Liver (tissue), 9 donors: Measurements from ENCODE around the gene CNPY3. TPM values are rescaled to one million over a fixed set of nuclear protein-coding genes. Genes with fewer than 3 reads are reported as not detected.

Experiments used
- DNase-seq: peaks from one replicate; pipeline ENCODE4 v3.0.0-alpha.2; 2017; ENCODE audit warnings: low spot score
- H3K27ac ChIP-seq, 2 donors: one replicate each; pipeline ENCODE4 v1.7.0; 2013; ENCODE audit warnings: inconsistent platforms in 2 of 2, low read length in 2 of 2, control low read depth in 1 of 2, low read depth in 1 of 2, mild to moderate bottlenecking in 1 of 2
- H3K27me3 ChIP-seq, 4 donors: one replicate each; pipeline versions ENCODE4 v1.6.1 to v1.7.0; 2013; ENCODE audit warnings: low read length in 3 of 4, inconsistent platforms in 1 of 4, mild to moderate bottlenecking in 1 of 4, moderate library complexity in 1 of 4; ENCODE audit not compliant: control insufficient read depth in 4 of 4, insufficient read depth in 4 of 4
- H3K36me3 ChIP-seq, 4 donors: one replicate each; pipeline versions ENCODE4 v1.6.1 to v1.7.0; 2013; ENCODE audit warnings: low read length in 3 of 4, mild to moderate bottlenecking in 3 of 4, low read depth in 1 of 4, moderate library complexity in 1 of 4; ENCODE audit not compliant: control insufficient read depth in 4 of 4, insufficient read depth in 3 of 4
- H3K4me1 ChIP-seq, 4 donors: one replicate each; pipeline versions ENCODE4 v1.6.1 to v1.7.0; 2013; ENCODE audit warnings: low read length in 3 of 4, mild to moderate bottlenecking in 3 of 4, moderate library complexity in 1 of 4; ENCODE audit not compliant: control insufficient read depth in 4 of 4, insufficient read depth in 4 of 4
- H3K4me3 ChIP-seq, 3 donors: one replicate each; pipeline versions ENCODE4 v1.6.1 to v1.7.0; 2013; ENCODE audit warnings: low read length in 3 of 3, control low read depth in 1 of 3, low read depth in 1 of 3, mild to moderate bottlenecking in 1 of 3
- H3K9ac ChIP-seq, 2 donors: one replicate each; pipeline ENCODE4 v1.7.0; 2013; ENCODE audit warnings: low read length in 2 of 2, mild to moderate bottlenecking in 2 of 2, moderate library complexity in 2 of 2, control low read depth in 1 of 2, low read depth in 1 of 2
- H3K9me3 ChIP-seq, 4 donors: one replicate each; pipeline versions ENCODE4 v1.6.1 to v1.7.0; 2013; ENCODE audit warnings: low read length in 3 of 4; ENCODE audit not compliant: control insufficient read depth in 4 of 4
- ATF3 ChIP-seq: IDR thresholded peaks from 2 replicates; pipeline ENCODE4 v1.6.1; 2016; ENCODE audit warnings: antibody characterized with exemption
- CTCF ChIP-seq: fragments of 150-350 bp; IDR thresholded peaks from 2 replicates; pipeline ENCODE4 v1.5.1; 2017; ENCODE audit warnings: improper control_type of control experiment, low read depth, low read length; ENCODE audit not compliant: missing input control
- EGR1 ChIP-seq, 2 donors: IDR thresholded peaks; 2 replicates each; pipeline ENCODE4 v1.6.1; 2016 to 2018; ENCODE audit warnings: antibody characterized with exemption in 2 of 2, low read depth in 2 of 2
- FOXA1 ChIP-seq: IDR thresholded peaks from 2 replicates; pipeline ENCODE4 v1.6.1; 2016; ENCODE audit warnings: antibody characterized with exemption
- FOXA2 ChIP-seq: IDR thresholded peaks from 2 replicates; pipeline ENCODE4 v1.6.1; 2016; ENCODE audit warnings: antibody characterized with exemption
- GABPA ChIP-seq, 2 donors: IDR thresholded peaks in 1 of 2; conservative IDR thresholded peaks in 1 of 2; 2 replicates each; pipeline ENCODE4 v1.6.1; 2016; ENCODE audit warnings: antibody characterized with exemption in 2 of 2, mild to moderate bottlenecking in 1 of 2, moderate library complexity in 1 of 2
- HNF4A ChIP-seq, 2 donors: conservative IDR thresholded peaks; 2 replicates each; pipeline ENCODE4 v1.6.1; 2016; ENCODE audit warnings: antibody characterized with exemption in 2 of 2, mild to moderate bottlenecking in 2 of 2
- HNF4G ChIP-seq: IDR thresholded peaks from 2 replicates; pipeline ENCODE4 v1.6.1; 2016; ENCODE audit warnings: antibody characterized with exemption
- JUND ChIP-seq, 2 donors: IDR thresholded peaks; 2 replicates each; pipeline ENCODE4 v1.6.1; 2016; ENCODE audit warnings: antibody characterized with exemption in 2 of 2
- MAX ChIP-seq: IDR thresholded peaks from 2 replicates; pipeline ENCODE4 v1.6.1; 2016; ENCODE audit warnings: antibody characterized with exemption
- NR2F2 ChIP-seq: IDR thresholded peaks from 2 replicates; pipeline ENCODE4 v1.6.1; 2016; ENCODE audit warnings: antibody characterized with exemption
- RAD21 ChIP-seq, 2 donors: IDR thresholded peaks; 2 replicates each; pipeline ENCODE4 v1.6.1; 2016; ENCODE audit warnings: antibody characterized with exemption in 2 of 2, mild to moderate bottlenecking in 2 of 2
- REST ChIP-seq: IDR thresholded peaks from 2 replicates; pipeline ENCODE4 v1.6.1; 2016; ENCODE audit warnings: antibody characterized with exemption, mild to moderate bottlenecking
- RXRA ChIP-seq, 2 donors: IDR thresholded peaks; 2 replicates each; pipeline ENCODE4 v1.6.1; 2017 to 2018; ENCODE audit warnings: antibody characterized with exemption in 2 of 2, mild to moderate bottlenecking in 1 of 2
- SP1 ChIP-seq: IDR thresholded peaks from 2 replicates; pipeline ENCODE4 v1.6.1; 2018; ENCODE audit warnings: antibody characterized with exemption, mild to moderate bottlenecking
- TAF1 ChIP-seq: conservative IDR thresholded peaks from 2 replicates; pipeline ENCODE4 v1.6.1; 2016; ENCODE audit warnings: antibody characterized with exemption, mild to moderate bottlenecking
- YY1 ChIP-seq: IDR thresholded peaks from 2 replicates; pipeline ENCODE4 v1.6.1; 2016; ENCODE audit warnings: antibody characterized with exemption, mild to moderate bottlenecking
- ZBTB33 ChIP-seq: IDR thresholded peaks from 2 replicates; pipeline ENCODE4 v1.6.1; 2016; ENCODE audit warnings: antibody characterized with exemption
- WGBS: extraction: QIAGEN DNeasy Blood & Tissue Kit; methylation state at CpG from one replicate; pipeline ENCODE4 v1.1.7; 2013; 5-methylcytosine and 5-hydroxymethylcytosine counted together
- polyA plus RNA-seq, 2 donors: library from polyadenylated mRNA; stranded (reverse) in 1 of 2; unstranded in 1 of 2; fragments of 200-250 nt in 1 of 2; fragments of >200 nt in 1 of 2; fragmentation: Nextera tagmentation in 1 of 2; extraction: Ambion mirVana in 1 of 2; gene quantifications; one replicate each; pipeline versions ENCODE4 v1.2.1 to v1.2.3, GENCODE V29; 2013 to 2015
- total RNA-seq, 2 donors: library from RNA; depleted of rRNA; stranded (reverse); fragments of >200 nt; gene quantifications; one replicate each; pipeline ENCODE4 v1.2.3, GENCODE V29; 2014
- donor health status: healthy.
- donor health status: healthy.
- donor health status: healthy.
- donor health status: healthy.
- donor health status: healthy.

The CNPY3 gene
- total and polyA plus RNA-seq, 4 donors, result 17.2 to 41.0 (median 27.2) TPM

GRCh38 chr6:42921801-42922200, 7.5 kb upstream of the CNPY3 start:
- DNase-seq, result no peak

GRCh38 chr6:42923666-42924065, 5.6 kb upstream of the CNPY3 start:
- WGBS, result 77% methylated on average over 2 of the region's 2 CpGs
- no peaks in the 10 kb centered on the region for H3K36me3 ChIP-seq
- H3K27ac ChIP-seq, result no peak overlapping the region
- no peak overlapping the region for H3K9ac ChIP-seq
- H3K9me3 ChIP-seq, result no peaks in the 10 kb centered on the region
- H3K4me3 ChIP-seq, result no peak overlapping the region
- DNase-seq, result no peak
- H3K27me3 ChIP-seq, result no peaks in the 10 kb centered on the region
- TF ChIP-seq FOXA1 (no peak), EGR1 (IDR thresholded peaks at IDR 0.05; ENCODE audit: low read depth in 2 of 2) (no peak), ATF3 (no peak), GABPA (IDR thresholded peaks at IDR 0.05 in 1 of 2, conservative IDR thresholded peaks at IDR 0.05 in 1 of 2) (no peak), ZBTB33 (no peak), YY1 (no peak), HNF4A (conservative IDR thresholded peaks at IDR 0.05) (no peak), RAD21 (IDR thresholded peaks at IDR 0.05) (no peak), JUND (IDR thresholded peaks at IDR 0.05) (no peak), TAF1 (no peak), REST (no peak), MAX (no peak), CTCF (no peak), RXRA (IDR thresholded peaks at IDR 0.05) (no peak), NR2F2 (no peak), HNF4G (no peak), SP1 (no peak), FOXA2 (no peak)
- peaks cover 2 to 7% (median 4%) of the 10 kb centered on the region in 4 donors for H3K4me1 ChIP-seq

More at GRCh38 chr6:42921801-42922200, 7.5 kb upstream of the CNPY3 start:
- Histone ChIP-seq H3K27ac (no peak overlapping the region), H3K36me3 (no peaks in the 10 kb centered on the region), H3K4me1 (peaks cover 0 to 4% (median 1%) of the 10 kb centered on the region in 4 donors), H3K9me3 (no peaks in the 10 kb centered on the region), H3K27me3 (no peaks in the 10 kb centered on the region), H3K4me3 (no peak overlapping the region), H3K9ac (no peak overlapping the region)
- WGBS, result 70% methylated on average over 6 of the region's 6 CpGs
- TF ChIP-seq TAF1 (no peak), NR2F2 (no peak), GABPA (IDR thresholded peaks at IDR 0.05 in 1 of 2, conservative IDR thresholded peaks at IDR 0.05 in 1 of 2) (no peak), FOXA2 (no peak), HNF4A (conservative IDR thresholded peaks at IDR 0.05) (no peak), RXRA (IDR thresholded peaks at IDR 0.05) (no peak), HNF4G (no peak), SP1 (no peak), ATF3 (no peak)
